SK-N-SH (cell line): ENCODE measurements around the gene BTN1A1. TPM values are rescaled to one million over a fixed set of nuclear protein-coding genes. Genes with fewer than 3 reads are reported as not detected.

Source experiments
- CTCF ChIA-PET: fragments of 300-600, 350-600 bp; formaldehyde crosslinking; extraction: SDS; loops from one replicate; lab custom pipeline; 2021; lab: Yijun Ruan, JAX
- POLR2A ChIA-PET: fragments of 350-600 bp; sonication (Branson Sonifier 250); formaldehyde crosslinking; extraction: SDS; loops from one replicate; lab custom pipeline; 2020; ENCODE audit warnings: antibody characterized with exemption, inconsistent platforms; lab: Yijun Ruan, JAX
- DNase-seq: peaks from one replicate; pipeline ENCODE4 v3.0.0; 2012
- H2AFZ ChIP-seq: fragments of 200-600 bp; sonication (generic); 2 replicates; pipeline ENCODE4 v1.8.1; 2016; ENCODE audit warnings: antibody characterized with exemption, mild to moderate bottlenecking, low read depth
- H3F3A ChIP-seq: fragments of 200-600 bp; sonication (generic); replicated peaks from 2 replicates; pipeline ENCODE3; 2016; ENCODE audit warnings: antibody characterized with exemption, mild to moderate bottlenecking; ENCODE audit not compliant: insufficient read depth
- H3K27ac ChIP-seq, 2 experiments: fragments of 200-500 bp in 1 of 2; fragments of 200-600 bp in 1 of 2; sonication (Bioruptor generic) in 1 of 2; sonication (generic), shearing (Covaris generic) in 1 of 2; 2 replicates each; pipeline versions ENCODE4 v1.5.1 to v1.6.1; 2014 to 2016; ENCODE audit warnings: low read depth in 2 of 2, inconsistent platforms in 1 of 2, low read length in 1 of 2, mild to moderate bottlenecking in 1 of 2, mixed read lengths in 1 of 2
- H3K27me3 ChIP-seq: fragments of 200-600 bp; sonication (generic), shearing (Covaris generic); 2 replicates; pipeline ENCODE4 v1.6.1; 2016; ENCODE audit warnings: mixed run types; ENCODE audit not compliant: insufficient read depth
- H3K36me3 ChIP-seq, 2 experiments: fragments of 200-500 bp in 1 of 2; fragments of 200-600 bp in 1 of 2; sonication (Bioruptor generic) in 1 of 2; sonication (generic) in 1 of 2; replicated peaks in 1 of 2; 2 replicates each; pipeline versions ENCODE3 to v1.5.1; 2014 to 2016; ENCODE audit warnings: low read length in 1 of 2, mild to moderate bottlenecking in 1 of 2; ENCODE audit not compliant: insufficient read depth in 2 of 2, control insufficient read depth in 1 of 2
- H3K4me1 ChIP-seq, 2 experiments: fragments of 200-500 bp in 1 of 2; fragments of 200-600 bp in 1 of 2; sonication (Bioruptor generic) in 1 of 2; sonication (generic), shearing (Covaris generic) in 1 of 2; 2 replicates each; pipeline versions ENCODE4 v1.5.1 to v1.6.1; 2014 to 2016; ENCODE audit warnings: low read depth in 1 of 2, low read length in 1 of 2, mixed run types in 1 of 2; ENCODE audit not compliant: insufficient read depth in 2 of 2, control insufficient read depth in 1 of 2
- H3K4me2 ChIP-seq: fragments of 200-600 bp; sonication (generic), shearing (Covaris generic); 2 replicates; pipeline ENCODE4 v1.6.1; 2017; ENCODE audit warnings: mixed run types
- H3K4me3 ChIP-seq, 2 experiments: fragments of 200-500 bp in 1 of 2; fragments of 200-600 bp in 1 of 2; sonication (Bioruptor generic) in 1 of 2; sonication (generic), shearing (Covaris generic) in 1 of 2; 2 replicates each; pipeline versions ENCODE4 v1.5.1 to v1.8.1; 2014 to 2016; ENCODE audit warnings: low read depth in 2 of 2, inconsistent platforms in 1 of 2, low read length in 1 of 2, mild to moderate bottlenecking in 1 of 2, mixed read lengths in 1 of 2, moderate library complexity in 1 of 2
- H3K79me2 ChIP-seq: fragments of 200-600 bp; sonication (generic); 2 replicates; pipeline ENCODE4 v1.8.1; 2017; ENCODE audit warnings: mild to moderate bottlenecking; ENCODE audit not compliant: insufficient read depth
- H3K9ac ChIP-seq: fragments of 200-600 bp; sonication (generic); 2 replicates; pipeline ENCODE4 v1.6.1; 2017; ENCODE audit warnings: mixed run types
- H3K9me2 ChIP-seq: fragments of 200-600 bp; sonication (generic); 2 replicates; pipeline ENCODE4 v1.6.1; 2017; ENCODE audit warnings: mixed run types
- H3K9me3 ChIP-seq: fragments of 200-600 bp; sonication (generic); 2 replicates; pipeline ENCODE4 v1.6.1; 2017; ENCODE audit warnings: mixed run types, mild to moderate bottlenecking, moderate library complexity
- H4K20me1 ChIP-seq: fragments of 200-600 bp; sonication (generic); 2 replicates; pipeline ENCODE4 v1.6.1; 2017; ENCODE audit warnings: mild to moderate bottlenecking, mixed run types; ENCODE audit not compliant: insufficient read depth
- ELF1 ChIP-seq: IDR thresholded peaks from 2 replicates; pipeline ENCODE4 v1.4.0; 2012
- EZH2phosphoT487 ChIP-seq: fragments of 200-600 bp; sonication (generic); IDR thresholded peaks from 2 replicates; pipeline ENCODE4 v1.6.1; 2017; ENCODE audit warnings: low read depth, mixed run types, mild to moderate bottlenecking, antibody characterized with exemption, moderate library complexity, borderline replicate concordance
- FOXJ3 ChIP-seq: sonication (generic); formaldehyde crosslinking; IDR thresholded peaks from 2 replicates; pipeline ENCODE4 v1.5.1; 2020; ENCODE audit warnings: mild to moderate bottlenecking, missing genetic modification reagents
- GABPA ChIP-seq: IDR thresholded peaks from 2 replicates; pipeline ENCODE4 v1.4.0; 2012; ENCODE audit warnings: low read depth, mild to moderate bottlenecking
- GATA2 ChIP-seq: sonication (generic); formaldehyde crosslinking; IDR thresholded peaks from 2 replicates; pipeline ENCODE4 v1.5.0; 2020; ENCODE audit warnings: mild to moderate bottlenecking, missing genetic modification reagents
- JUND ChIP-seq: IDR thresholded peaks from 2 replicates; pipeline ENCODE4 v1.4.0; 2012
- MEF2A ChIP-seq: IDR thresholded peaks from 2 replicates; pipeline ENCODE4 v1.4.0; 2012; ENCODE audit warnings: low read depth, borderline replicate concordance
- MXI1 ChIP-seq: IDR thresholded peaks from 2 replicates; pipeline ENCODE4 v1.6.1; 2012; ENCODE audit warnings: mild to moderate bottlenecking, low read depth, low read length, improper control_type of control experiment
- NFIC ChIP-seq: IDR thresholded peaks from 2 replicates; pipeline ENCODE4 v1.4.0; 2012; ENCODE audit warnings: borderline replicate concordance
- RCOR1 ChIP-seq: fragments of 150-350 bp; IDR thresholded peaks from 2 replicates; pipeline ENCODE4 v1.6.1; 2017; ENCODE audit warnings: antibody characterized with exemption, low read length
- RFX5 ChIP-seq: IDR thresholded peaks from 2 replicates; pipeline ENCODE4 v1.6.1; 2012; ENCODE audit warnings: mild to moderate bottlenecking, improper control_type of control experiment, low read length
- RXRA ChIP-seq: IDR thresholded peaks from 2 replicates; pipeline ENCODE4 v1.4.0; 2012; ENCODE audit warnings: low read depth, mild to moderate bottlenecking, borderline replicate concordance
- SMC3 ChIP-seq: IDR thresholded peaks from 2 replicates; pipeline ENCODE4 v1.6.1; 2012; ENCODE audit warnings: low read depth, low read length, improper control_type of control experiment
- TAF1 ChIP-seq: IDR thresholded peaks from 2 replicates; pipeline ENCODE4 v1.6.1; 2012; ENCODE audit warnings: low read depth, mild to moderate bottlenecking, low read length, moderate library complexity, borderline replicate concordance
- TEAD4 ChIP-seq: IDR thresholded peaks from 2 replicates; pipeline ENCODE4 v1.4.0; 2012; ENCODE audit warnings: mild to moderate bottlenecking, borderline replicate concordance; ENCODE audit not compliant: insufficient read depth
- YY1 ChIP-seq: IDR thresholded peaks from 2 replicates; pipeline ENCODE4 v1.4.0; 2012; ENCODE audit warnings: low read depth, mild to moderate bottlenecking
- WGBS: methylation state at CpG from one replicate; pipeline ENCODE4 v1.1.6; 2017; ENCODE audit warnings: low lambda C conversion rate; 5-methylcytosine and 5-hydroxymethylcytosine counted together
- polyA plus RNA-seq, 3 experiments: library from polyadenylated mRNA; depleted of rRNA; stranded (reverse); fragments of >200 nt; gene quantifications; 2 replicates each; pipeline ENCODE4 v1.2.3, GENCODE V29; 2012
- TF ChIP-seq, protein P1 (sequence below): IDR thresholded peaks from 2 replicates; pipeline ENCODE4 v1.4.0; 2012; ENCODE audit warnings: low read depth
- TF ChIP-seq, protein P2 (sequence below): IDR thresholded peaks from 2 replicates; pipeline ENCODE4 v1.6.1; 2012; ENCODE audit warnings: mild to moderate bottlenecking, low read depth, low read length, moderate library complexity
- TF ChIP-seq, protein P3 (sequence below): IDR thresholded peaks from 2 replicates; pipeline ENCODE4; 2012
- TF ChIP-seq, protein P4 (sequence below): IDR thresholded peaks from 2 replicates; pipeline ENCODE4 v1.4.0; 2012; ENCODE audit warnings: low read depth, borderline replicate concordance
- TF ChIP-seq, protein P5 (sequence below): fragments of 150-350 bp; IDR thresholded peaks from 2 replicates; pipeline ENCODE4 v1.6.1; 2016; ENCODE audit warnings: mild to moderate bottlenecking, low read depth, low read length

Gene BTN1A1
- polyA plus RNA-seq, 1 of the 3 experiments (the other 2 are of a cell fraction) = not detected

DNA sequence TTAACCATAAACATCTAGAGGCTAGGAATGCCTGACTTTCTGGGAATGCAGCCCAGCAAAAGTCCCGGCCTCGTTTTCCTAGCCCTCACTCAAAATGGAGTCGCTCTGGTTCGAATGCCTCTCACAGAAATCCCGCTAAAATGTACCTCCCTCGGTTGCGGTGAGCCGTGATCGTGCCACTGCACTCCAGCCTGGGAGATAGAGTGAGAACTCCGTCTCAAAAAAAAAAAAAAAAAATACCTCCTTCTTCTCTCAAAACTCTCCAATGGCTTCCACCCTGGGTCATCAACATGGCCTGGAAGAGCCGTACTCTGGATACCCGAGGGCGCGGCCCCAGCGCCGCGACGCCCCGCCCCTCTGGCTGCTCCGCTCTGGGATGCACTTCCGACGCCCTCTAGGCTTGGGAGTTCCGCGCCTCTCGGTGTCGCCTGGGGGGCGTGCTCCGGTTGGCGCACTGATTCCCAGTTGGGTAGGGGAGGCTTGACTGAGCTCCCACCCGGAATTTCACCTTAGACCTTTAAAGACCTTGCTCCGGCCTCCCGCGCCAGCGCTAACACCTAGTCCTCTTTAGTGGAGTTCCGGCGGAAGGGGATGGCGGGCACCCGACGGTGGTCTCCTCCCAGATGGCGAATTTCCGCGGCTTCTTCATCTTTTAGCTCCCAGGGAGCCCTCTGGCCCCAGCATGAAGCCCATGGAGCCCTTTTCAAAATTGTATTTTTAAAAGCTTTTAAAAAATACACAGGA is 50.3 kb downstream of the BTN1A1 start:
- ChIA-PET CTCF (interaction anchor here (2.9 to 4.6 kb wide), 2 partner anchors 12 to 209 kb away, joined by 17 to 24 read pairs; partner anchors contain the start of gene HMGN4), POLR2A (interaction anchor here (0.6 to 1.8 kb wide), 5 partner anchors 9 to 597 kb away, joined by 3 to 16 read pairs (median 4); partner anchors contain the start of gene HMGN4)
- Histone ChIP-seq H3K9me2 (no peaks in the 10 kb centered on the region), H3K9ac (no peak overlapping the region), H3K9me3 (no peaks in the 10 kb centered on the region), H3K27ac (peak overlapping the region in 1 of 2 experiments; percentile 50; a peak in 2 of 4 replicates), H3K79me2 (no peaks in the 10 kb centered on the region), H3K36me3 (peaks cover 12 to 15% of the 10 kb centered on the region in 2 experiments), H3K27me3 (no peaks in the 10 kb centered on the region), H3F3A (peaks cover 36% of the 10 kb centered on the region), H3K4me2 (peak overlapping the region; percentile 41; the same call in 1 of the 2 replicates), H3K4me1 (peaks cover 0 to 3% of the 10 kb centered on the region in 2 experiments; a peak in 2 of 4 replicates), H2AFZ (peak overlapping the region; percentile 81), H3K4me3 (peak overlapping the region in 1 of 2 experiments; percentile 49; a peak in 2 of 4 replicates), H4K20me1 (no peaks in the 10 kb centered on the region)
- WGBS = 19% methylated on average over 21 of the region's 42 CpGs
- TF ChIP-seq, protein P1, sequence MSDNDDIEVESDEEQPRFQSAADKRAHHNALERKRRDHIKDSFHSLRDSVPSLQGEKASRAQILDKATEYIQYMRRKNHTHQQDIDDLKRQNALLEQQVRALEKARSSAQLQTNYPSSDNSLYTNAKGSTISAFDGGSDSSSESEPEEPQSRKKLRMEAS = peak; percentile 17; the same call in 1 of the 2 replicates
- TF ChIP-seq, protein P2, sequence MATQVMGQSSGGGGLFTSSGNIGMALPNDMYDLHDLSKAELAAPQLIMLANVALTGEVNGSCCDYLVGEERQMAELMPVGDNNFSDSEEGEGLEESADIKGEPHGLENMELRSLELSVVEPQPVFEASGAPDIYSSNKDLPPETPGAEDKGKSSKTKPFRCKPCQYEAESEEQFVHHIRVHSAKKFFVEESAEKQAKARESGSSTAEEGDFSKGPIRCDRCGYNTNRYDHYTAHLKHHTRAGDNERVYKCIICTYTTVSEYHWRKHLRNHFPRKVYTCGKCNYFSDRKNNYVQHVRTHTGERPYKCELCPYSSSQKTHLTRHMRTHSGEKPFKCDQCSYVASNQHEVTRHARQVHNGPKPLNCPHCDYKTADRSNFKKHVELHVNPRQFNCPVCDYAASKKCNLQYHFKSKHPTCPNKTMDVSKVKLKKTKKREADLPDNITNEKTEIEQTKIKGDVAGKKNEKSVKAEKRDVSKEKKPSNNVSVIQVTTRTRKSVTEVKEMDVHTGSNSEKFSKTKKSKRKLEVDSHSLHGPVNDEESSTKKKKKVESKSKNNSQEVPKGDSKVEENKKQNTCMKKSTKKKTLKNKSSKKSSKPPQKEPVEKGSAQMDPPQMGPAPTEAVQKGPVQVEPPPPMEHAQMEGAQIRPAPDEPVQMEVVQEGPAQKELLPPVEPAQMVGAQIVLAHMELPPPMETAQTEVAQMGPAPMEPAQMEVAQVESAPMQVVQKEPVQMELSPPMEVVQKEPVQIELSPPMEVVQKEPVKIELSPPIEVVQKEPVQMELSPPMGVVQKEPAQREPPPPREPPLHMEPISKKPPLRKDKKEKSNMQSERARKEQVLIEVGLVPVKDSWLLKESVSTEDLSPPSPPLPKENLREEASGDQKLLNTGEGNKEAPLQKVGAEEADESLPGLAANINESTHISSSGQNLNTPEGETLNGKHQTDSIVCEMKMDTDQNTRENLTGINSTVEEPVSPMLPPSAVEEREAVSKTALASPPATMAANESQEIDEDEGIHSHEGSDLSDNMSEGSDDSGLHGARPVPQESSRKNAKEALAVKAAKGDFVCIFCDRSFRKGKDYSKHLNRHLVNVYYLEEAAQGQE = no peak
- TF ChIP-seq RCOR1 (0 out of 2 replicates have a peak, but pooled peaks have one; percentile 6), YY1 (peak; percentile 79), GATA2 (CRISPR knock-in tag) (no peak), SMC3 (no peak), MXI1 (no peak), FOXJ3 (no peak), RXRA (no peak), MEF2A (no peak), TAF1 (peak; percentile 14; the same call in 1 of the 2 replicates), JUND (no peak), TEAD4 (no peak), GABPA (peak; percentile 61), ELF1 (no peak), NFIC (no peak), RFX5 (no peak), EZH2phosphoT487 (no peak)
- TF ChIP-seq, protein P3, sequence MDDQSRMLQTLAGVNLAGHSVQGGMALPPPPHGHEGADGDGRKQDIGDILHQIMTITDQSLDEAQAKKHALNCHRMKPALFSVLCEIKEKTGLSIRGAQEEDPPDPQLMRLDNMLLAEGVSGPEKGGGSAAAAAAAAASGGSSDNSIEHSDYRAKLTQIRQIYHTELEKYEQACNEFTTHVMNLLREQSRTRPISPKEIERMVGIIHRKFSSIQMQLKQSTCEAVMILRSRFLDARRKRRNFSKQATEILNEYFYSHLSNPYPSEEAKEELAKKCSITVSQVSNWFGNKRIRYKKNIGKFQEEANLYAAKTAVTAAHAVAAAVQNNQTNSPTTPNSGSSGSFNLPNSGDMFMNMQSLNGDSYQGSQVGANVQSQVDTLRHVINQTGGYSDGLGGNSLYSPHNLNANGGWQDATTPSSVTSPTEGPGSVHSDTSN = no peak
- TF ChIP-seq, protein P4, sequence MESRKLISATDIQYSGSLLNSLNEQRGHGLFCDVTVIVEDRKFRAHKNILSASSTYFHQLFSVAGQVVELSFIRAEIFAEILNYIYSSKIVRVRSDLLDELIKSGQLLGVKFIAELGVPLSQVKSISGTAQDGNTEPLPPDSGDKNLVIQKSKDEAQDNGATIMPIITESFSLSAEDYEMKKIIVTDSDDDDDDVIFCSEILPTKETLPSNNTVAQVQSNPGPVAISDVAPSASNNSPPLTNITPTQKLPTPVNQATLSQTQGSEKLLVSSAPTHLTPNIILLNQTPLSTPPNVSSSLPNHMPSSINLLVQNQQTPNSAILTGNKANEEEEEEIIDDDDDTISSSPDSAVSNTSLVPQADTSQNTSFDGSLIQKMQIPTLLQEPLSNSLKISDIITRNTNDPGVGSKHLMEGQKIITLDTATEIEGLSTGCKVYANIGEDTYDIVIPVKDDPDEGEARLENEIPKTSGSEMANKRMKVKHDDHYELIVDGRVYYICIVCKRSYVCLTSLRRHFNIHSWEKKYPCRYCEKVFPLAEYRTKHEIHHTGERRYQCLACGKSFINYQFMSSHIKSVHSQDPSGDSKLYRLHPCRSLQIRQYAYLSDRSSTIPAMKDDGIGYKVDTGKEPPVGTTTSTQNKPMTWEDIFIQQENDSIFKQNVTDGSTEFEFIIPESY = no peak
- TF ChIP-seq, protein P5, sequence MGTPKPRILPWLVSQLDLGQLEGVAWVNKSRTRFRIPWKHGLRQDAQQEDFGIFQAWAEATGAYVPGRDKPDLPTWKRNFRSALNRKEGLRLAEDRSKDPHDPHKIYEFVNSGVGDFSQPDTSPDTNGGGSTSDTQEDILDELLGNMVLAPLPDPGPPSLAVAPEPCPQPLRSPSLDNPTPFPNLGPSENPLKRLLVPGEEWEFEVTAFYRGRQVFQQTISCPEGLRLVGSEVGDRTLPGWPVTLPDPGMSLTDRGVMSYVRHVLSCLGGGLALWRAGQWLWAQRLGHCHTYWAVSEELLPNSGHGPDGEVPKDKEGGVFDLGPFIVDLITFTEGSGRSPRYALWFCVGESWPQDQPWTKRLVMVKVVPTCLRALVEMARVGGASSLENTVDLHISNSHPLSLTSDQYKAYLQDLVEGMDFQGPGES = no peak
- DNase-seq = peak; percentile 85
